GM19099 (cell line): Measurements from ENCODE around the gene LRRC8C.

Experiments used
- POLR2A ChIP-seq: IDR thresholded peaks from 3 replicates; pipeline ENCODE4 v1.6.1; 2011; ENCODE audit warnings: low read depth; ENCODE audit not compliant: insufficient read length; ENCODE audit errors: extremely low read depth

LRRC8C gene

DNA sequence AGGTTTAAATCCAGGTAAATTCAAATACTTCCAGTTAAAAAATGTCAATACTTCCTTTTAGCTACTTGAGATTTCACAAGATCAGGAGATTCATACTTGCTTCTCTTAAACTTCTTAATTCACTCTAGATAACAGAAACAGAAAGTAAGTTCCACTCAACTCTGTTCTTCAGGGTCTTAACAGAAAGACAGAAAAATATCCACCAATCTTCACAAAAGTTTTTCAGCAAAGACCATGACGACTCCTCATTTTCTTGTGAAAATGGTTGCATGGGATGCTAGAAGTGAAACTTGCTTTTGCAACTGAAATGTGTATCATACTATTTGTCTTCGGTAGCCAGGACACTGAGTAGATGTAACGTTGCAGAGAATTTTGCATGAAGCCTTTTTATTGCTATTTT lies 12.3 kb upstream of the LRRC8C start:
- no peak for TF ChIP-seq POLR2A

GRCh38 chr1:89622895-89623294 lies 10.0 kb upstream of the LRRC8C start:
- TF ChIP-seq POLR2A = no peak

GRCh38 chr1:89624314-89624713 lies 8.6 kb upstream of the LRRC8C start:
- no peak for TF ChIP-seq POLR2A

DNA sequence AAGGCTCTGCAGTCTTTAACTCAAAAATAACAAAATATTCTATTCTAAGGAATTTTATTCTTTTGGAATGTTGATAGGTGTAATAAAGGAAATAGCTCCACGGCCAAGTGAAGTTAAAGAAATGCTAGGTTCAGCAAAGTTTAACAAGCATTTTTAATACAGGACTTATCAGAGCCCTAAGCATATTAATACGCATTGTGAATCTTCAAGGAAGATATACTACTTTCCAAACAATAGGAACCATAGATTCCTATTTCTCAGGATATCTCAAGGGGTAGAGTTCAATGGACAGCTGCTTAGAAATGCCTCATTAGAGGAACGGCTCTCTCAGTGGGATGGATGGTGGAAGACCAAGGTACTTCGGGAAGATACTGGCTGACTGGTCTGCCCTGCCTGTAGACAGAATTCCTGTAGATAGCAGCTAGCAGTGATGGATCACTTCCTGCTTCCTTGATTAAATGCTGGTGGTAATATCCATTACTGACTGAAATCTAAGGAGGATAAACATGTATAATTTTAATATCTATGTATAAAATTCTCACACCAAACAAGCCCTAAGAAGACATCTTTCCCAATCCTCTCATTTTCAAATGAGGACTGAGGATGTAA lies 8.1 kb upstream of the LRRC8C start:
- no peak for TF ChIP-seq POLR2A

GRCh38 chr1:89627596-89627962 lies 5.3 kb upstream of the LRRC8C start:
- no peak for TF ChIP-seq POLR2A

GRCh38 chr1:89629146-89629545 lies 3.8 kb upstream of the LRRC8C start:
- TF ChIP-seq POLR2A = no peak

DNA sequence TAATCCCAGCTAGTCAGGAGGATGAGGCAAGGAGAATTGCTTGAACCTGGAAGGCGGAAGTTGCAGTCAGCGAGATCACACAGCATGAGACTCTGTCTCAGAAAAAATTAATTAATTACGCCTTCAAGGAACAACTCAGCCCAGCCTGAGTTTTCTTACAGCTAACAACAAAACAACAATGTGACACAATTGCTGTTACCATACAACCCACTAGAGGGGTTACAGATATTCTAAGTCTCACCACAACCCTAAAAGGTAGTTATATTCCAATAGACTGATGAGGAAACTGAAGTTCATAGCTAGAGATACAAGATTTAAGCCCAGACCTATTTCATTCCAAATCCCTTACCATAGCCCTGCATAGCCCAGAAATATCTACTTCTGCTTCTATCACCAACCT lies 2.9 kb upstream of the LRRC8C start:
- TF ChIP-seq POLR2A = no peak

GRCh38 chr1:89631816-89632656 lies 884 bp upstream of the LRRC8C start:
- TF ChIP-seq POLR2A = no peak

DNA sequence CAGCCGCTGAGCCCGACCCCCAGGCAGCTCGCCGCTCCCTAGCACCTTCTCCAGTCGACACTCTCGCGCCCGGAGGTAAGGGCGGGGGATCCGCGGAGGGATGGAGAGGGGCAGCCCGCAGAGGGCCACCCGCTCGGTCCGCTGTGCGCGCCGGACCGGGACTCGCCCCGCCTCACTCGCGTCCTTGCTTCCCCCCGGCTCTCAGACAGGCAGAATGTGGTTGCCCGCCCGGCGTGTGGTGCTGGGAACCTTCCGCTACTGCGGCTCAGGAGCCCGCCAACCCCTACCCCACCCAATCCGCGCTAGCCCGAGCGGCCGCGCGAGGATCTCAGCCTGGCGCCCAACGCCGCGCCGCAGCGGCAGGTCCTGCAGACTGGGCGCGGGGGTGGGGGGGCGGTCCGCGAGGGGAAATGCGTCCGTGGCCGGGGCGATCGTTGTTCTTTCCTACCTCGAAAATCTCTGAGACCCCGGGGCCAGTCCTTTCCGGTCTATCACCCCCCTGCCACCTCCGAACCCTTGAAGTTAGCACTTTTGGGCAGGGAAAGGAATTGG lies 404 bp downstream of the LRRC8C start:
- no peak for TF ChIP-seq POLR2A

DNA sequence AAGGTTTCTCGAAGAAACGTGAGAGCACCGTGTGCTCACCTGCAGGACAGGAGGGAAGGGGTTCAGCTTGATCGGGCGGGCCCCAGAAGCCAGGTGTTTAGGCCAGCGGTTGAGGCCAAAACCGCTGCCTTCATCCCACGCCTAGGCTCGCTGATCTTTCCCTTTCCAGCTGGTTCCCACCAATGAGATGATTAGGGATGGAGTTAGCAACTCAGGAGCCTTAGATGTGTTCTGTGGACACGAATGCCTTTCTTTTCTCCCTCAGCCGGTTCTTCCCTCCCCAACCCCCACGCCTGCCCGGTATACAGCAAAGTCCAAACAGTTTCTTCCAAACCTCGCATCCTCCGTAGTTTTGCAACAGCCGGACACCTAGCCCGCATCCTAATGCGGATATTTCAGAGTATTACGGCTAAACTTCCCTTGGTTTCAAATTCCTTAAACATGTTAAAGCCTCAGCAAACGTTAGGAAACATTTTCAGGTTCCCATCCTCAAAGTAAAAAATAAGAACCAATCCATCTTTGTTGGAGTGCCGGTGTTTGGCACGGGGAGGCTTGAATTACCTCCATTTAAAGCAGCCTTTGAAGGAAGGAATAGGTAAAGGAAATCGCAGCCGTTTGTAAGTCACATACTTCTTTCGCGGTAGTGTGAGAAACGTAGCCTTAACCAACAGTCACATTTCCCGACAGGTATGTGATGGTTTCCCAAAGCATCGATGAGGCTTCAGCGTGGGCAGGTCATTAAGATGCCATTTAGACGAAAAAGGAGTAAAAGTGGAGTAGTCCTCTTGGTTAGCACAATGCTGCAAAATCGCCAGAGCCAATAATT lies 1.1 kb downstream of the LRRC8C start:
- no peak for TF ChIP-seq POLR2A

GRCh38 chr1:89635825-89636815 lies 3.2 kb downstream of the LRRC8C start:
- TF ChIP-seq POLR2A = no peak

- TF ChIP-seq POLR2A = no peak
These were observed 4.6 kb downstream of the LRRC8C start for GRCh38 chr1:89637496-89637895.

- no peak for TF ChIP-seq POLR2A
These were observed 7.5 kb downstream of the LRRC8C start for GRCh38 chr1:89640440-89640839.

GRCh38 chr1:89641781-89642180 lies 8.9 kb downstream of the LRRC8C start:
- TF ChIP-seq POLR2A = no peak

DNA sequence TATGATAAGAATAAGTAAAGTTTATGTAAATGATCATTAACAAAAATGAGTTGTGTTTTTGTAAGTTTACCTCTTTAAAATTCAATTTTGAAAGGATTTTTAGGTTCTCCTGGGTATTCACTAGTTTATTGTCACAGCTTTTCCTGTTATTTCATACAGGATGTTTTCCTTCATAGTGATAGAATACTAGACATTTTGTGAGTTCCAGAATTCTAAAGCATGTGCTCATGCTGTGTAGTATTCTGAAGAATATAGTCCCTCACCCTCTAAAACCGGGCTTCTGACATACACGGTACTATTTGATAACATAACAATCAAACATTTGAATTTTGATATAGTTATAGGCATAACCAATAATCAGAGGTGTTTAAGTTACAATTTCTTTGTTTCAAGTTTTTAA lies 10.7 kb downstream of the LRRC8C start:
- no peak for TF ChIP-seq POLR2A
